ENCODE measurements around the gene TMEM183A.
A peak's percentile ranks its signal among the peaks of the same experiment; 100 is the strongest.
"Not testable (repeated sequence)": the region's sequence is repeated elsewhere in the genome, so short reads cannot be mapped to it uniquely, and the experiment has no call there.

Gene TMEM183A

DNA sequence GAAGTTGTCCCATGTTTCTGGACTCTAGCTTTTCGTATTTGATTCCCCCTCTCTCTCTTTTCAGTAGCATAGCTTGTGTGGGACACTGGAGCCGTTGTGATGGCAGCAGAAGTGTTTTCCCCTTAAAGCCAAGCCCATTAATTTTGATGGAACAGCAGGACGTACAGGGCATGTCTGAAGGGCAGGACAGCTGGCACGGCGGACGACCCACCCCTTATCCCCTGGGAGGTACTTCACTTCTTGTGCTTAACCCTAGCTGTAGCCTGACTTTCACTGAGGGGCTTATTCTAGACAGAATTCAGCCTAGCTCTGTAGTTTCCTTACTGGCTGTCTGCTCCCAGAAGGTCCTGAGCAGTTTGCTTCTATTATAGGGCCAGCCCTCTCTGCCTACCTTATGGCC is 10.5 kb downstream of the TMEM183A start:
- peaks cover 89% of the 10 kb centered on the region for H3K36me3 ChIP-seq (ENCODE audit: insufficient read depth, low read length)
- TF ChIP-seq EZH2 (IDR thresholded peaks at IDR 0.05), result no peak
- no peak for TF ChIP-seq POLR2AphosphoS5 (IDR thresholded peaks at IDR 0.05; ENCODE audit: borderline replicate concordance, low read depth, low read length)
- no peak for TF ChIP-seq FOXP2 (optimal IDR thresholded peaks at IDR 0.05; ENCODE audit: control extremely low read depth, extremely low read length, insufficient read depth)
- H3K27ac ChIP-seq, result no peak overlapping the region
- no peaks in the 10 kb centered on the region for H3K9me3 ChIP-seq (ENCODE audit: low read depth, low read length)
- H3K4me3 ChIP-seq, result no peak overlapping the region
- no peak overlapping the region for H3K9ac ChIP-seq (ENCODE audit: insufficient read length)
- DNase-seq (ENCODE audit: low read depth, low spot score), result no peak

DNA sequence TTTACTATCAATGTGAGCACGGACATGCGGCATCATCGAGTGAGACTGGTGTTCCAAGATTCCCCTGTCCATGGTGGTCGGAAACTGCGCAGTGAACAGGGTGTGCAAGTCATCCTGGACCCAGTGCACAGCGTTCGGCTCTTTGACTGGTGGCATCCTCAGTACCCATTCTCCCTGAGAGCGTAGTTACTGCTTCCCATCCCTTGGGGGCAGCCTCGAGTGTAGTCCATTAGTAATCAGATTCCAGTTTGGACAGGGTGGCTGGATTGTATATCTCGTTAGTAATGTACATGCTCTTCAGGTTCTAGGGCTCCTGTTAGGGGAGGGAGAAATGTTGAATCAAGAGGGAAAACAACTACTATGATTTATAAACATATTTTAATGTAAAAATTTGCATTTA is 15.7 kb downstream of the TMEM183A start:
- not testable (repeated sequence) for H3K9ac ChIP-seq (ENCODE audit: insufficient read length); DNase-seq (ENCODE audit: low read depth, low spot score); H3K9me3 ChIP-seq (ENCODE audit: low read depth, low read length); H3K27ac ChIP-seq; H3K4me3 ChIP-seq
- peaks cover 68% of the 10 kb centered on the region for H3K36me3 ChIP-seq (ENCODE audit: insufficient read depth, low read length)

DNA sequence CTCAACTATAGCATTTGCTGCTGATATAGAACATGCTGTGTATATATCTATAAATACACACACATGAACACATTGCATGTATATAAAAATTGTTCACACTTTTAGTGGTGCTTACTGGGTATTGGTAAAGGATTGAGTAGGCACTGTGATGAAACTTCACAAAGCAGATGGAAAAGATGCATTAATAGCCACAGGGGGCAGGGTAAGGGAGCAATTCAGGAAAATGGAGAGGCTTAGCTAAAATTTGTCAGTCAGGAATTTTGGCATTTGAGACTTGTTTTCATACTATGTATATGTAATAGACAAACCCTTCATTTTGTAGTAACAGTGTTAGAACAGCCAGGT is 18.5 kb downstream of the TMEM183A start:
- H3K4me3 ChIP-seq, result peak overlapping the region; percentile 85; the same call in 1 of the 2 replicates
- peaks cover 48% of the 10 kb centered on the region for H3K36me3 ChIP-seq (ENCODE audit: insufficient read depth, low read length)
- H3K27ac ChIP-seq, result no peak overlapping the region

DNA sequence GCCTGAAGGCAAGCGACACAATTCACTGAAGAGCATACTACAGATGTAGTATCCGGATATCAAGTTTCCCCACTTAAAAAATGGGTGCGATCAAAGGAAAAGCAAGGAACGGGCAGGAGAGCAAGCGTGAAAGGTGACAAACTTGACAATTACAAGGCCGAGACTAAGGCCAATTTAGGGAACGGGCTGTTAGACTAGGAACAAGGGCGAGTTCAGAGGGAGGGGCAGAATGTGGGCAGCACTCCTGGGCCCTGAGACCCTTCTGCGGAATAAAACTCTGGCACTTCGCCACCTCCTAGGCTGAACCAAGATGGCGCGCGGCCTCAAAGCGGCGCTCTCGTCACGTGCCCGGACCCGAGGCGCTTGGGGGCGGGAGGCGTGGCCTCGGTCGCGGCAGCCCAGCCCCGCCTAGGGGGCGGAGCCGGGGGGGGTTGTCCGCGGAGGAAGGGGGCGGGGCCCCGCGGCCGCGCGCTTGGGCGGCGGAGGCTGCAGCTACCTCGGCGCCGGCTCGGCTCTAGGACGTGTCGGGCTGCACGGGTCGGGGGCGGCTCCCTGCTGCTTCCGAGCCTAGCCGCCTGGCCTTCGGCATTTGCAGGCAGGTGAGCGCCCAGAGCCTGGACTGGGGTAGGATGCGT is 19.0 kb downstream of the TMEM183A start, which contains the start of gene PPFIA4:
Gene PPFIA4 (plus strand): TSS at position 461 of the 635 bp plus-strand sequence. CDS start 12,518 bp downstream, outside the sequence.
- H3K4me3 ChIP-seq, result peak within 1 kb of the TSS; percentile 85
- no peak within 1 kb of the TSS for H3K27ac ChIP-seq
- peaks cover 43% of the 10 kb centered on the region for H3K36me3 ChIP-seq (ENCODE audit: insufficient read depth, low read length)
- no peaks in the 10 kb centered on the region for H3K9me3 ChIP-seq (ENCODE audit: low read depth, low read length)
- H3K9ac ChIP-seq (ENCODE audit: insufficient read length), result no peak within 1 kb of the TSS
- no peak for TF ChIP-seq FOXP2 (optimal IDR thresholded peaks at IDR 0.05; ENCODE audit: control extremely low read depth, extremely low read length, insufficient read depth)
- 0 out of 2 replicates have a peak, but pooled peaks have one; percentile 11 for TF ChIP-seq POLR2AphosphoS5 (IDR thresholded peaks at IDR 0.05; ENCODE audit: borderline replicate concordance, low read depth, low read length)
- no peak for TF ChIP-seq EZH2 (IDR thresholded peaks at IDR 0.05)
- no peak for DNase-seq (ENCODE audit: low read depth, low spot score)

More for the DNA sequence above, 18.5 kb downstream of the TMEM183A start:
- H3K9me3 ChIP-seq (ENCODE audit: low read depth, low read length), result no peaks in the 10 kb centered on the region
- H3K9ac ChIP-seq (ENCODE audit: insufficient read length), result no peak overlapping the region
- no peak for TF ChIP-seq POLR2AphosphoS5 (IDR thresholded peaks at IDR 0.05; ENCODE audit: borderline replicate concordance, low read depth, low read length)
- no peak for TF ChIP-seq EZH2 (IDR thresholded peaks at IDR 0.05)
- TF ChIP-seq FOXP2 (optimal IDR thresholded peaks at IDR 0.05; ENCODE audit: control extremely low read depth, extremely low read length, insufficient read depth), result no peak
- no peak for DNase-seq (ENCODE audit: low read depth, low spot score)

DNA sequence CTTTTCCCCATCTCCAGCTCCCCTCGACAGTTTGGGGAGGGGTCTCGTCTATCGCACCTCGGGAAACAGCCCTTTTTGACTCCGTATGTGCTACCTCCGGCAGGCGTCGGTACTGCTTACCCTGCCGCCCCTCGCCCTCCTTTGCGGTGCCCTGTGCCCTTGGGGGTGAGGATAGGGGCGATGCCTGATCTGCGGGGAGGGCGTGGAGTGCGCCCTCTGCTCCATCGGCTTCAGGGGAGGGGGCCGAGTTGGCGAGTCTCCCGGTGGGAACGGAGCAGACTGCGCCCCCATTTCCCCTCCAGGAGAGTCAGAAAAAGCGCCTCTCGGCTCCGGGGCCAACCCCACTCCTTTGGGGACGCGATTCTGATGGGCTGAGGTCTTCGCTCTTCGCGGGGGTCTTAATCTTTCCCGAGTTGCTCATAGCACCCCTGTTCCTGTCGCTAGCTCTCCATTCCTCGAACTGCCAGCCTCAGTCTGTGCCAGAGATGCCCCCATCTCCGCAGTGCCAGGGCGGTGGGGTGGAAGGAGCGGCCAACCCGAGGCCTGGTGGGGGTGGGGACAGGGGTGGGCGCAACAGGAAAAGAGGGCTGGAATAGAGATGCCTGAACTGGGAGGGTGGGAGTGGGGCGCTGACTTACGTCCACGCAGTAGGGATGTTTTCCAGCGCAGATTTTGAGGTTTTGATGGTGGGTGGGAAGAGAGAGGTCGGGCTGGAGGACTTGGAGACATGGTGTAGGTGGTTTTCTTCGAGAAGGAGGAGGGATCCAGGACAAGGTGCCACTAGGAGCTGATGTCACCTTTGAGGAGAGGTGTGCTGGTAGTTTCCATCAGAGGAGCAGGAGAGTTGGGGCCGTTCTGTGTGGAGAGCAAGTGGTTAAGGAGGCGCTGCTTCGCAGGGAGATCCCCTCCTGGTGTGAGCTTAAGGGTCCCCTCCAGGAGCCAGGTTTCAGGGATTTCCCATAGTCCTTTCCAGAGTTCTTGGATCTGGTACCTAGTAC is 19.8 kb downstream of the TMEM183A start:
- TF ChIP-seq POLR2AphosphoS5 (IDR thresholded peaks at IDR 0.05; ENCODE audit: borderline replicate concordance, low read depth, low read length) (no peak), FOXP2 (optimal IDR thresholded peaks at IDR 0.05; ENCODE audit: control extremely low read depth, extremely low read length, insufficient read depth) (no peak), EZH2 (IDR thresholded peaks at IDR 0.05) (no peak)
- no peak for DNase-seq (ENCODE audit: low read depth, low spot score)
- Histone ChIP-seq H3K27ac (no peak overlapping the region), H3K4me3 (peak overlapping the region; percentile 85), H3K9me3 (ENCODE audit: low read depth, low read length) (no peaks in the 10 kb centered on the region), H3K36me3 (ENCODE audit: insufficient read depth, low read length) (peaks cover 35% of the 10 kb centered on the region), H3K9ac (ENCODE audit: insufficient read length) (no peak overlapping the region)

DNA sequence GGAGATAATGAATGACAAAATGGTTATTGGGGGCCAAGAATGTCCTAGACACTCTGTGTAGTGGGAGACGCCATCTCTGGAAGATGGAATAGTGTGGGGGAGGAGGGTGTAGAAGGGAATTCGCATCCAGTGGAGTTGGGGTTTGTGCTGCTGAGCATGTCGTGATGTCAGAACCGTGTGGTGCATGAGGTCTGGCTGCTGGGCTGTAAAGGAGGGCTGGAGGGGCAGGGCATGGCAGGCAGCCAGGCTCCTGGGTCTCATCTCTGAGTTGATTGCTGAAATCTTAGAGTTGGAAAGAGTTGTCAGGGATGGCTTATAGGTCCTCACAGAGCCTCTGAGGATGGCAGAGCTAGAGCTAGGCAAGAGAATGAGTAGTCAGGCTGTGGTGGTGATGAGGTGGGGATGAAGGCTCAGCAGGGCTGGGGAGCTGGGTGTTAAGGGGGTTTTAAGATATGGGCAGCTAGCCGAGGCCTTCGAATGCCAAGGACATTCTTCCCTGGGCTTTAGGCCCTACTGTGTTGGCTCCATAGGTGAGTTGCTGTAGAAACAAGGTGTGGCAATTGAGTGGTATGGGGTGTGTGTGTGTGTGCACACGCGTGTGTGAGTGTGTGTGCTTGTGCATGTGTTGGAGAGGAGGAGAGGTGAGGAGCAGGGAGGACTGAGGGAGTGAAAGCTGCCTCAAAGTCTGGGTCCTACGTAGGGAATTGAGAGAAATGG is 21.1 kb downstream of the TMEM183A start:
- no peaks in the 10 kb centered on the region for H3K9me3 ChIP-seq (ENCODE audit: low read depth, low read length)
- TF ChIP-seq FOXP2 (optimal IDR thresholded peaks at IDR 0.05; ENCODE audit: control extremely low read depth, extremely low read length, insufficient read depth) (no peak), POLR2AphosphoS5 (IDR thresholded peaks at IDR 0.05; ENCODE audit: borderline replicate concordance, low read depth, low read length) (no peak), EZH2 (IDR thresholded peaks at IDR 0.05) (no peak)
- H3K4me3 ChIP-seq, result no peak overlapping the region
- H3K27ac ChIP-seq, result no peak overlapping the region
- peaks cover 27% of the 10 kb centered on the region for H3K36me3 ChIP-seq (ENCODE audit: insufficient read depth, low read length)
- no peak for DNase-seq (ENCODE audit: low read depth, low spot score)
- no peak overlapping the region for H3K9ac ChIP-seq (ENCODE audit: insufficient read length)

DNA sequence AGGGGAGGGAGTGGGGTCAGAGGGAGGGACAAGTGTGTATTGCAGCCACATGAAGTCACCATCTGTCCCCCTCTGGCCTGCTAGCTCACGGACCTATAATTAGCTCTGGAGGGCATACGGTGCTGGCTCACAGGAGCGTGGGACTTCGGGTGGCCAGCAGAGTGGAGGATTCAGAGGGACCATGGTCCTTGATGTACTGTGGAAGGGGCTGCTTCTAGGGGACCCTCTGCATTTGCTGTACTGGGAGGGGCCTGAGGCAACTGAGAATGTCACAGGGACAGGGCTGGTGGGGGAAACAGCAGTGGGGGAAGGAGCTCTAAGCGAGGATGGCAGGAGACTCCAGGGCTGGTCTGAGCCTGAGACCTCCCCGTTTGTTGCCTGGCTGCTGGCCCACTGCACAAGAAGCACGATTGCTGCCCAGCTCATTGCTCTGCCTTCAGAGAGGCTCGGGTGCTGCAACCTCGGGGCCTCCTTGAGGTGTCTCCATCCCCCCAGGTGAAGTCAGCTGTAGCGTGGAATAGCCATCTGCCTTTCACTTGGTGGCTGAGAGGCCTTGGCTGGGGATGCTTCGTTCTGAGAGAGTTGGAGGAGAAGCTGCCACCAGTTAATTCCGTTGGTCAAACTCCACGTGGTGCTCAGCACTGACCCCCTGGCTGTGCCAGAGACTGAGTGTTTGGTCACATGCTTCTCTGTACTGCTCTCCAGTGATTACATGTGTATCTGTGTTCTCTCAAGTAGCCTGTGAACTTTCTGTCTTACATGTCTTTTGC is 21.8 kb downstream of the TMEM183A start:
- DNase-seq (ENCODE audit: low read depth, low spot score), result no peak
- Histone ChIP-seq H3K9me3 (ENCODE audit: low read depth, low read length) (no peaks in the 10 kb centered on the region), H3K4me3 (no peak overlapping the region), H3K9ac (ENCODE audit: insufficient read length) (no peak overlapping the region), H3K36me3 (ENCODE audit: insufficient read depth, low read length) (peaks cover 20% of the 10 kb centered on the region), H3K27ac (no peak overlapping the region)
- TF ChIP-seq FOXP2 (optimal IDR thresholded peaks at IDR 0.05; ENCODE audit: control extremely low read depth, extremely low read length, insufficient read depth), result no peak
- no peak for TF ChIP-seq POLR2AphosphoS5 (IDR thresholded peaks at IDR 0.05; ENCODE audit: borderline replicate concordance, low read depth, low read length)
- TF ChIP-seq EZH2 (IDR thresholded peaks at IDR 0.05), result no peak

All from SK-N-MC (cell line).